ENCODE data around the gene NAB1.
"Not testable (repeated sequence)": the region's sequence is repeated elsewhere in the genome, so short reads cannot be mapped to it uniquely, and the experiment has no call there.

The NAB1 gene

DNA sequence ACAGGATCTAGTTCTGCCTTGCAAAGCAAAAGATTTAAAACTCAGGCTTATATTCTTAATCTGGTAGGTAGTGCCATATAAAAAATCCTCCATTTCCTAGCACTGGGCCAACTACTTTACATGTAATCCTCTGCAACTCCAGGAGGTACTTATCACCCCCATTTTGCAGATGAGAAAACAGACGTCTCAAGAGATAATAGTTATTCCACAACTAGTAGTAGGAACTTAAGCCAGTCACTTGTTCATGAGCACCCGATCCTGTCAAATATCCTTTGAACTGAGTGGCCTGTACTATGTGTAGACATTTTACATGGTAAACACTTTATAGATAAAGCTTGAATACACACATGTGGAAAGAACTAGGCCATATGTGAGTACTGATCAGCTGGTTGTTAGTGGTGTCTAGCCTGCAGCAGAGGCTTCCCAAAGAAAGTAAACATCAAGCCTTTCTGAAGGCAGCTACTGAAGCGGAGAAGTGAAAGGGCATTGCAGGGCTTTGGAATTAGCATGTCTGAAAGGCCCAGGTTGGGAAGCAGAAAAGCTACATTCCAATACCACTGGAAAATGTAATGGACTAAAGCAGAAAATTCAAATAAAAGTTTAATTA, 48.0 kb downstream of the NAB1 start:
- TF ChIP-seq ZNF274 (IDR thresholded peaks at IDR 0.05; ENCODE audit: low read depth, low read length): no peak
- no peak overlapping the region for H3K4me3 ChIP-seq (ENCODE audit: low read length)

DNA sequence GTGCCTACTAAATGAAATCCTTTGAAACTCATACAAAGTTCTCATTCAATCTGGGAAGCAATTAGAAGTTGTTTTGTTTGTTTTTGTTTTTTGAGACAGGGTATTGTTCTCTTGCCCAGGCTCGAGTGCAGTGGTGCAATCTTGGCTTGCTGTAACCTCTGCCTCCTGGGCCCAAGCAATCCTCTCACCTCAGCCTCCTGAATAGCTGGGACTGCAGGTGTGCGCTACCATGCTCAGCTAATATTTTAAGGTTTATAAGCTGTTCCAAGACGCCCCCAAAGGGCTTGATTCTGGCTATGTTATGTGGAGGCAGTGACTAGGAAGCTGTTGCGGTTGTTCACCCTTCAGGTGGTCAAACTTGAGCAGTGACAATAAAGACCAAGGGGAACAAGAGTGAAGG, 48.5 kb downstream of the NAB1 start:
- no peak for TF ChIP-seq ZNF274 (IDR thresholded peaks at IDR 0.05; ENCODE audit: low read depth, low read length)

DNA sequence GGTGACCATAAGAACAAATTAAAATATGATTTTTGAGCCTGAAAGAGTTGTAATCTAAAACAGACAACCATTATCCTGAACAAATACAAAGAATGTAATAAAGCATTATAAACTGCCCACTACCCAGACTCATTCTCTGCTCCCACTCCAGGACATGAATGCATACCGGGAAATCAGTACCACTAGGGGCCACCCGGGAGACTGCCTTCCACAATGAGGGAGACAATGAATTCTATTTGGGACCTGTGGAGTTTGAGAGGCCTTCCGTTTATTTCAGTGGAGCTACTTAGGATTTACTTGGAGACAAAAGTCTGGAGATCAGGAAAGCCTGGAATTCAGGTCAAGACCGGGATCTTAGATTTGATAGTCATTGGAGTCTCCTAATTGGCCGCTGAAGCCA, 50.0 kb downstream of the NAB1 start:
- H3K4me3 ChIP-seq (ENCODE audit: low read length): no peak overlapping the region

More for the DNA sequence above, 48.5 kb downstream of the NAB1 start:
- H3K4me3 ChIP-seq (ENCODE audit: low read length): no peak overlapping the region

DNA sequence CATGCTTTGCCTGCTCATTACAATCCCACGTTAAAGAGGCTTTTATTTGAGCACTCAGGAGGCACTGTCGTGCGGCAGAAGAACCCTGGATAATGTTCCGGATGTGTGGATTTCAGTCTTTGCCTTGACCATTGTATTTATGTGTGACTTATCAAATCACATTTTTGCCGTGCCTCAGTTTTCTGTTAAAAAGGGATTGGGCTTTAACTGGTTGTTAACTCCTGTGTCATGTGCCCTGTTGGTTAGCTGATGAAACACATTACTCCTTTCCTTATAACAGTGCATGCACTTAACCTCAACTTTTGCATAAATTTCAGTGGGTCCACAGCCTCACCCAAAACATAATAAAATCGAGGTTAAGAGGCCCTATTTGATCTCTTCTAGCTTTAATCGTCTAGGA, 52.7 kb downstream of the NAB1 start:
- no peak for TF ChIP-seq ZNF274 (IDR thresholded peaks at IDR 0.05; ENCODE audit: low read depth, low read length)
- no peak overlapping the region for H3K4me3 ChIP-seq (ENCODE audit: low read length)

More for the DNA sequence above, 50.0 kb downstream of the NAB1 start:
- TF ChIP-seq ZNF274 (IDR thresholded peaks at IDR 0.05; ENCODE audit: low read depth, low read length): no peak

DNA sequence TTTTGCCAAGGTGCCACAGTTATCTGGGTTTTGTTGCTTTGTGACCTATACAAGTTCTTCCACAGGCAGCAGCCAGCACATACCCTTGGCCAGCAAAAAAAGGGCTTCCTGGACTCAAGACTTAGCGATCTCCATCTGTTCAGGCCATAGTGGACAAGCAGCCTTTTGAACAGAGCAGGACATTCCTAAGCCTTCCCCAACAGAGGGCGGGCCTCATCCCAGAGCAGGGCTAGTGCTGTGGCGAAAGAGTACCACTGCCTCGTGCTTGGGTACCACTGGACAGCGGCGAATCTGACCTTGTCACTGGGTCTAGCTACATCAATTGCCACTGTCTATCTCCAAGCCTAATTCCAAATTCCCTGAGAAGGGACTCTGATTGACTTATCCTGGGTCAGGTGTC, 56.4 kb downstream of the NAB1 start:
- TF ChIP-seq ZNF274 (IDR thresholded peaks at IDR 0.05; ENCODE audit: low read depth, low read length): no peak
- H3K4me3 ChIP-seq (ENCODE audit: low read length): no peak overlapping the region

DNA sequence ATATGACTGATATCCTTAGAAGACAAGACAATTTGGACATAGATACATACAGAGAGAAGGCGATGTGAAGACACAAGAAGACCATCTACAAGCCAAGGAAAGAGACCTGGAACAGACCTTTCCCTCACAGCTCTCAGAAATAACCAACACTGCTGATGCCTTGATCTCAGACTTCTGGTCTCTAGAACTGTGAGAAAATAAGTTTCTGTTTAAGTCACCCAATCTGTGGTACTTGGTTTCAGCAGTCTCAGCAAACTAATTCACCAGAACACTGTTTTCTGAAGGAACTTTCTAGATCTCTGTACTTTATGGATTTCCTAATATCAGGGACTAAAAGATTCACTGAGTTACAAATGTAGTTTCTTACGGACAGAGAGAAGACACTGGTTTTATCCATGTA, 58.8 kb downstream of the NAB1 start:
- TF ChIP-seq ZNF274 (IDR thresholded peaks at IDR 0.05; ENCODE audit: low read depth, low read length): no peak
- H3K4me3 ChIP-seq (ENCODE audit: low read length): no peak overlapping the region

DNA sequence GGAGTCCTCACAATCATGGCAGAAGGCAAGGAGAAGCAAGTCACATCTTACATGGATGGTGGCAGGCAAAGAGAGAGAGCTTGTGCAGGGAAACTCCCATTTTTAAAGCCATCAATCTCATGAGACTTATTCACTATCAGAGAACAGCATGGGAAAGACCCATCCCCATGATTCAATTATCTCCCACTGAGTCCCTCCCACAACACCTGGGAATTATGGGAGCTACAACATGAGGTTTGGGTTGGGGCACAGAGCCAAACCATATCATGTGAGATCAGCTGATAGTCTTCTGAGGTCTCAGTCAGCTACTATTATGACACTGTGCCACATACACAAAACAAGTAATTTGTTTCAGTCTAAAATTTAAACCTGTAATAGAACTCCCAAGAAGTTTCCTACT, 59.8 kb downstream of the NAB1 start:
- not testable (repeated sequence) for H3K4me3 ChIP-seq (ENCODE audit: low read length)

DNA sequence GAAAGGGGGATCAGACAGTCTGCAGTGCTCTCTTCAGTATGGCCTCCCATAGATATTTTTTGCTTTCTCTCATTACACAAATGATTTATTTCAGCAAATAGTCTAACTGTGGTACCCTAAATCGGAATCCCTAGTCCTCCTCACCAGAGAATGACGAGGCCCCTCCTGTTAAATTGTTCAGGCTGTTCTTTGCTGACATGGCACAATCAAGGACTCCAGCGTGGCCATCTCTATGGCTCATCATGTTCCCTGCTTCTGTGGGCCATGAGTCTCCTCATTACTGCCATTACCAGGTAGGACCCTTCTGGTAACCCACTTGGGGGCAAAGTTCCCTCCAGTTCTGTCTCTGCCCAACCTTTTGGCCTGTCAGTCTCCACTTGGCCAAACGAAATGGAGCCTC, 62.2 kb downstream of the NAB1 start:
- no peak overlapping the region for H3K4me3 ChIP-seq (ENCODE audit: low read length)
- no peak for TF ChIP-seq ZNF274 (IDR thresholded peaks at IDR 0.05; ENCODE audit: low read depth, low read length)

DNA sequence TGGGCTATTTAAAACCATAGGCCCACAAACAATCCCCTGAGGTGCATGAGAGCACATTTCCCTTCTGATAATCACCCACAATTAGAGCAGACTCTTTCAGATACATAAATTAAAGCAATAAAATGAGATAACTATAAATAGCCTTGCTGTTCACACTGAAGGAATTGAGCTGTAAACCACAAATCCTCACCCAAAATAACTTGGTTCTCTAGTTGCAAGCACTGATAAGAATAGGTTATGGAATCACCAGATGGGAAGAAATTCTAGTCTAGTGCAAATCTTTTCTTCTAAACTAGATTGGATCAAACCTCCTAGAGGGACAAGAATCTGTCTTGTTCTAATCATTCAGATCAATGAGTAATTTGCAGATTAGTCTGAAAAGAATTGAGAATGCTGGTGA, 64.6 kb downstream of the NAB1 start:
- TF ChIP-seq ZNF274 (IDR thresholded peaks at IDR 0.05; ENCODE audit: low read depth, low read length): no peak
- H3K4me3 ChIP-seq (ENCODE audit: low read length): no peak overlapping the region

DNA sequence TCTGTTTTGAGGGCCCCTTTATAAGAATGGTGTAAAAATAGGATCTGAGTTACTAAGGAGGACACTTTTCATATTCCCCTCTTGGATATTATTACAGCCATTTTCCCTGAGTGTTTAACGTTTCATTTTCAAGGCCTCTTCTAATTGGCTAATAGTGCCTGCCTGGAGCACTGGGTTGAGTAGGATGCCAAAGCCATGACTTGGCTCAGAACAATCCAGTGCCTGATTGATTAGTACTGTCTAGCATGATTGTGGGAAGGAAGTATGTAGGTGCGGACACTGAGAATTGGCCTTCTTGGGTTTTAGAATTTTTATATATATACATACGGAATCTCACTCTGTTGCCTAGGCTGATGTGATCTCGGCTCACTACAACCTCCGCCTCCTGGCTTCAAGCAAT, 66.1 kb downstream of the NAB1 start:
- H3K4me3 ChIP-seq (ENCODE audit: low read length): no peak overlapping the region
- no peak for TF ChIP-seq ZNF274 (IDR thresholded peaks at IDR 0.05; ENCODE audit: low read depth, low read length)

DNA sequence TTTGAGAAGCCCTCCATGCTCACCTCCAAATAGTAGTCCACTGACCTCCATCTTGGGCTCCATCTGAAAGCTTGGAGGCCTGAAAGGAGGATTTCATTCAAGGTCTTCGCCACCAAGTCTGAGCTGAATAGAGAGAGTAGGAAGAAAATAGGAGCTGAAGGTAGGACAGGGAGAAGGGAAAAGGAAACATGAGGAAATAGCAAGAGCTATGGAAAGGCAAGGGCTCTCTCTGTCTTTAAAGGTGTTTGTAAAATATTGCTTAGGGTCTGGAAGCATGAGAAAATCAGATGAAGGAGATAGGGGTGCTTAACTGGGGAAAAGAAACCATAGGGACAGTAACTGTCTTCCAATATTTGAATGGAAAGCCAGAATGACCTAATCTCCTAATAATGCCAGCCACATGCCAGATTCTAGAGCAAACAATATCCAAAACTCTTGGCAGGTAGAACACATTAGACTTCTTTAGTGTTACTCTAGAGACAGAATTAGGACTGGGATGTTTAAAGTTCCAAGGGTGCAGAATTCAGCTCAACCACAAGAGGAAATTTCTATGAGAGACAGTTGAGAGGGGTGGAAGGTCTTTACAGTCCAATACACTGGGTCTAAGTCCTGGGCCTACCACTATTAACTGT, 67.4 kb downstream of the NAB1 start:
- no peak for TF ChIP-seq ZNF274 (IDR thresholded peaks at IDR 0.05; ENCODE audit: low read depth, low read length)
- no peak overlapping the region for H3K4me3 ChIP-seq (ENCODE audit: low read length)

DNA sequence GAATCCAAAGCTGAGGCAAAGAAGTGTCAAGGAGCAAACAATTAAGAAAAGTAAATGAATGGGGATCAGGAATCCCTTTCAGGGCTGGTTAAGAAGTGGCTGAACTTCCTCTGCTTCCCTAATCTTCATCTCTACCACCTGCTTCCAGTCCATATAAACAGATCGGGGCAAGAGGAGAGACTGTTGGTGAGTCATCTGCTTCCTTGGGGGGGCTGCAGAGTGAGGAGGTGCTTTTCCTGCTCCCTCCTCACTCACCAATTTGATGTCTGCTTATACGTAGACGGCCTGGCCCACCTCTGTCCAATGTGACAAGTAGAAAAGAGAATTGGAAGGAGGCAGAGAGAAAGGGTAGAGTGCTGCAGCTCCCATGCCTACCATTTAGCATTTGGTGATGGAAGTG, 68.4 kb downstream of the NAB1 start:
- no peak for TF ChIP-seq ZNF274 (IDR thresholded peaks at IDR 0.05; ENCODE audit: low read depth, low read length)
- no peak overlapping the region for H3K4me3 ChIP-seq (ENCODE audit: low read length)

DNA sequence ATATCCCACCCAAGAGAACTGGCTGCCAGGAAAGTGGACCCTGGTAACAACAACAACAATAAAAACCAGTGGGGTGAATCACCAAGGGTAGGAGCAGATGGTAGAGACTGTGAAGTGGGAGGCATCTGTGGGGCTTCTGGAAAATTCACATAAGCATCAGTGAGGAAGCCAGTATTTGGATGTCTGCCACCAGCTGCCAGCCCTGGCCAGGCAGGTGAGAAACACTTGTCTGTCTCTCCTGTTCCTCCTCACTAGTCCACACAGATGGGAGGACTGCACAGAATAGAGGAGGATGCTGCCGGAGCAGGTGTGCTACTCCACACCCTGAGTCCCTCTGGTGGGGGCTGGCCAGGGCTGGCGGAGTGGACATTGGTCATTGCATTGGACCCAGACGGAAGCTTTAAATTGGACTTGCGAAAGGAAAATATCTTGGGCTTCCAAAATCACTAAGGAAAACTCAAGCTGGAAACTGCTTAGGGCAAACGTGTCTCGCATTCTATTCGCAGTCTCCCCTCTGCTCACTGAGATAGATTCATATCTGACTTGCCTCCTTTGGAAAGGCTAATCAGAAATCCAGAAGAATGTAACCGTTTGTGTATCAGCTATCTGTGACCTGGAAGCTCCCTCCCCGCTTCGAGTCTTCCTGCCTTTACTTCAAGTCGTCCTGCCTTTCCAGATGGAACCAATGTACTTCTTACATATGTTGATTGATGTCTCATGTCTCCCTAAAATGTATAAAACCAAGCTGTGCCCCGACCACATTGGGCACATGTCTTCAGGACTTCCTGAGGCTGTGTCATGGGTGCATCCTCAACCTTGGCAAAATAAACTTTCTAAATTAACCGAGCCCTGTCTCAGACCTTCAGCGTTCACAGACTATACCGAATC, 69.1 kb downstream of the NAB1 start:
- no peak overlapping the region for H3K4me3 ChIP-seq (ENCODE audit: low read length)
- TF ChIP-seq ZNF274 (IDR thresholded peaks at IDR 0.05; ENCODE audit: low read depth, low read length): no peak

DNA sequence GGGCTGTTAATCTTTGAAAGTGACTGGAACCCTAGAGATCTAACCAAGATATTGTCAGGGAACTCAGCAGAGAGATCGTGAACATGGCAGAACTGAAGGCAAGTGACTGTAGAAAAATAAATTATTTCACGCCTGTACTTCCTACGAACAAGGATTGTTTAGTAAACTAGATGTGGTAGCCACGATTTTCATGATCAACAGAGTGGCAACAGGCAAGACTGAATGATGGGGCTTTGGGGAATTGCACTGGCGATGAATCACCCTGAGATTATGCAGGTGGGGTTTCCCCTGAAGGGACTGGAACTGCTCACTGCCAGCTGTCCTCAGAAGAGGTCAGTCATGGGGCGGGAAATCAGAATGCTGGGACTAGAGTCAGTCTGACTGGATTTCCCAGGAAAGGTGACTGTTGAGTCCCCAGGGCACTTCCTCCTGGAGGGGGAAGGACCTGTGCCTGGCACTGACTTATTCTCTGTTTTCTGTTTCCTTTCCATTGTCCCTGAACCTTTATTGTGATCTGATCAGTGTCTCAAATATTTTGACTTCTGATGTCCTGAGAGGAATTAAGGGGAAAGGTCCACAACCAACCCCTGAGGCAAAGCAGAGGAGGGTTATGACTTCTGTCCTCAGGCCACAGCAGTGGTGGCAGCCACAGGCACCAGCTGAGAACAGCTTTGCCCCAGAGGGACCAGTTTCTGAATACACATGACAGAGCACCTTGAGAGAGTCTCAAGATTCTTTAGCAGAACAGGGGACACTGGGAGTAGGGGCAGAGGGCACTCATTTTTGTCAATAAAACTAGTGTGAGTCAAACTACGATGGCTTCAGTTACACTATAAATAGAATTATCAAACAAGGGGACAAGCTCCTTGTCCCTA, 70.0 kb downstream of the NAB1 start:
- H3K4me3 ChIP-seq (ENCODE audit: low read length): no peak overlapping the region
- no peak for TF ChIP-seq ZNF274 (IDR thresholded peaks at IDR 0.05; ENCODE audit: low read depth, low read length)

All from GM08714 (cell line).